PFSK-1 (cell line): ENCODE measurements around the gene FMNL2.

Experiments used
- FOXP2 ChIP-seq: optimal IDR thresholded peaks from 2 replicates; pipeline ENCODE3; 2011; ENCODE audit warnings: borderline replicate concordance, control low read depth, inconsistent platforms; ENCODE audit not compliant: insufficient read depth; ENCODE audit errors: extremely low read length, extremely low read depth
- POLR2AphosphoS5 ChIP-seq: IDR thresholded peaks from 2 replicates; pipeline ENCODE4 v1.6.1; 2012; ENCODE audit warnings: low read depth, mild to moderate bottlenecking, control low read depth, low read length, moderate library complexity
- SIN3A ChIP-seq: IDR thresholded peaks from 2 replicates; pipeline ENCODE4 v1.6.1; 2012; ENCODE audit warnings: mild to moderate bottlenecking, low read length, moderate library complexity, borderline replicate concordance; ENCODE audit not compliant: insufficient read depth
- TAF1 ChIP-seq: IDR thresholded peaks from 2 replicates; pipeline ENCODE4 v1.6.1; 2012; ENCODE audit warnings: low read length, control low read depth, borderline replicate concordance; ENCODE audit not compliant: insufficient read depth
- TF ChIP-seq, protein P1 (sequence below), 2 experiments: IDR thresholded peaks; 2 replicates each; pipeline versions ENCODE4 v1.6.1 to v1.8.0; 2011 to 2012; ENCODE audit warnings: low read depth in 2 of 2, low read length in 2 of 2, control low read depth in 1 of 2, inconsistent platforms in 1 of 2, mild to moderate bottlenecking in 1 of 2, moderate library complexity in 1 of 2; ENCODE audit not compliant: insufficient read depth in 1 of 2

The FMNL2 gene

GRCh38 chr2:152559008-152559407 is 224.0 kb downstream of the FMNL2 start:
- TF ChIP-seq FOXP2, result no peak
- TF ChIP-seq POLR2AphosphoS5, result no peak
- TF ChIP-seq, protein P1, sequence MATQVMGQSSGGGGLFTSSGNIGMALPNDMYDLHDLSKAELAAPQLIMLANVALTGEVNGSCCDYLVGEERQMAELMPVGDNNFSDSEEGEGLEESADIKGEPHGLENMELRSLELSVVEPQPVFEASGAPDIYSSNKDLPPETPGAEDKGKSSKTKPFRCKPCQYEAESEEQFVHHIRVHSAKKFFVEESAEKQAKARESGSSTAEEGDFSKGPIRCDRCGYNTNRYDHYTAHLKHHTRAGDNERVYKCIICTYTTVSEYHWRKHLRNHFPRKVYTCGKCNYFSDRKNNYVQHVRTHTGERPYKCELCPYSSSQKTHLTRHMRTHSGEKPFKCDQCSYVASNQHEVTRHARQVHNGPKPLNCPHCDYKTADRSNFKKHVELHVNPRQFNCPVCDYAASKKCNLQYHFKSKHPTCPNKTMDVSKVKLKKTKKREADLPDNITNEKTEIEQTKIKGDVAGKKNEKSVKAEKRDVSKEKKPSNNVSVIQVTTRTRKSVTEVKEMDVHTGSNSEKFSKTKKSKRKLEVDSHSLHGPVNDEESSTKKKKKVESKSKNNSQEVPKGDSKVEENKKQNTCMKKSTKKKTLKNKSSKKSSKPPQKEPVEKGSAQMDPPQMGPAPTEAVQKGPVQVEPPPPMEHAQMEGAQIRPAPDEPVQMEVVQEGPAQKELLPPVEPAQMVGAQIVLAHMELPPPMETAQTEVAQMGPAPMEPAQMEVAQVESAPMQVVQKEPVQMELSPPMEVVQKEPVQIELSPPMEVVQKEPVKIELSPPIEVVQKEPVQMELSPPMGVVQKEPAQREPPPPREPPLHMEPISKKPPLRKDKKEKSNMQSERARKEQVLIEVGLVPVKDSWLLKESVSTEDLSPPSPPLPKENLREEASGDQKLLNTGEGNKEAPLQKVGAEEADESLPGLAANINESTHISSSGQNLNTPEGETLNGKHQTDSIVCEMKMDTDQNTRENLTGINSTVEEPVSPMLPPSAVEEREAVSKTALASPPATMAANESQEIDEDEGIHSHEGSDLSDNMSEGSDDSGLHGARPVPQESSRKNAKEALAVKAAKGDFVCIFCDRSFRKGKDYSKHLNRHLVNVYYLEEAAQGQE (IDR thresholded peaks at IDR 0.05; ENCODE audit: insufficient read depth in 1 of 2, low read depth in 2 of 2, low read length in 2 of 2), result no peak

DNA sequence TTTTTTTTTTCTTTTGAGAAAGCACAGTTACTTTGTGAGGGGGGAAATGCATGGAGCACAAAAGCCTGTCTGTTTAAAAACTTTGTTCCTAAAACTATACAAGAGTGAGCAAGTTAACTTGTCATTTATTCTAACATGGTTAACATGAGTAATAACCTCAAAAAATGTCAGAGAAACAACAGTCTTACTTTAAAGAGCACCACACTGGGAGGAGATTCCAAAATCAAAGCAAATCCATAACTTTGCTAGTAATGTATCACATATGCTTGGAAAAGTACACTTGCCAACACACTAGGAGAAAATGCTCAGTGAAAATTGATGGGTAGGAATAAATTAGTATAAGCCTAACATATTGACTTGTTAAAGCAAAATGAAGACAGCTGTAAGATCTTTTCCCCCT is 225.2 kb downstream of the FMNL2 start:
- TF ChIP-seq FOXP2 (no peak), TAF1 (no peak), SIN3A (no peak), POLR2AphosphoS5 (no peak)
- TF ChIP-seq, protein P1 (IDR thresholded peaks at IDR 0.05; ENCODE audit: insufficient read depth in 1 of 2, low read depth in 2 of 2, low read length in 2 of 2), result no peak

DNA sequence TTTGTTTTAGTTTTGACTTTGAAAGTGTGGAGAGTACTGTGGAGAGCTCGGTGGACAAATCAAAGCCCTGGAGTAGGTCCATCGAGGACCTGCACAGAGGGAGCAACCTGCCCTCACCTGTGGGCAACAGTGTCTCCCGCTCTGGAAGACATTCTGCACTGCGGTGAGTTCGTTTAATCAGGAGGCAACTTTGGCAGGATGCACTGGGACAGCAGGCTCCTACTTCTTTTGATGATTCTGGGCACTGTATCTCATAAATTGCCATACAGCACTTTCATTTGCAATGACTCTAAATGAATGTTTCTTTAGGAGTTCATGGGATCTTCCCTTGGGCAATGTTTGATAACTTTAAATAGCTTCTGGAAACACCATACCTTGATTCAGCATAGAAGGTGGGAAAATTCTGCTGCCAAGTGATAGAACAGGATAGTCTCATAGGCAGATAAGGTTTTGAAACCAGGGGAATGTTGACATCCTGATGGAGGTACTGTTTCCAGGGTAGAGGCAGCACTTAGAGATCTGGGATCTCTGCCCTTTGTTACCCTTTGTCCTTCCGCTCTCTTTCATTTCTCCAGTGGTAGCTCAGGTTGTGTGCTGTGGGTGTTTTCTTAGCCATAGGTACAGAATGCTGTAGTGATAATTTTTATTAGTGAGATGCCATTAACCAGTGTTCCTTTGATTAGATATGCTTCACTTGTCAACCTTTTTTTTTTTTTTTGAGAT is 226.1 kb downstream of the FMNL2 start:
- TF ChIP-seq, protein P1 (IDR thresholded peaks at IDR 0.05; ENCODE audit: insufficient read depth in 1 of 2, low read depth in 2 of 2, low read length in 2 of 2), result no peak
- no peak for TF ChIP-seq SIN3A

- TF ChIP-seq SIN3A, result no peak
- no peak for TF ChIP-seq POLR2AphosphoS5
- TF ChIP-seq, protein P1 (IDR thresholded peaks at IDR 0.05; ENCODE audit: insufficient read depth in 1 of 2, low read depth in 2 of 2, low read length in 2 of 2), result no peak
- TF ChIP-seq TAF1, result no peak
- no peak for TF ChIP-seq FOXP2
Observed at GRCh38 chr2:152562198-152562884, 227.4 kb downstream of the FMNL2 start.

DNA sequence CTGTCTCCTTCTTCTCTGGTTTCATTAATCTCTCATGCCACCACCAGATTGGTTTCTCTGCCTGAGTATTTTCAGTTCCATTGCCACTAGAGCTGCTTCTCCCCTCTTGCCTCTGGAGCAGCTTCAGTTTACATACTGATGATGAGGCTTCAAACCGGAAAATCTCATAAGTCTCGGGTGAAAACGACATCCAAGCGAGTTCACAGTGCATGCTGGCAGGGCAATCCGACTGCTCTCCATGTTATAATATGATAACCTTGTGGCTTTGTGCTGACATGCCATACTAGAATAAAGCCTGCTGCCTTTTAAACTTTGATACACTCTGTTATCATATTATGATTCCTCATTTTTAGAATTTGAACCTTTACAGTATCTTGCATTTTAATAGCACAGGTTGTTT is 228.8 kb downstream of the FMNL2 start:
- TF ChIP-seq TAF1, result no peak
- TF ChIP-seq FOXP2, result no peak
- TF ChIP-seq SIN3A, result no peak
- no peak for TF ChIP-seq POLR2AphosphoS5
- TF ChIP-seq, protein P1 (IDR thresholded peaks at IDR 0.05; ENCODE audit: insufficient read depth in 1 of 2, low read depth in 2 of 2, low read length in 2 of 2), result no peak
